Activated CD8-positive, alpha-beta memory T cell treated with anti-CD3 and anti-CD28 coated beads, Interleukin-2, amount 50 U/mL, for 1 hour (primary cell): ENCODE data around the gene MTCL1.

Experiments
- DNase-seq: peaks from one replicate; pipeline ENCODE4 v3.0.0-alpha.2; 2020; ENCODE audit errors: extremely low read depth

MTCL1 gene

DNA sequence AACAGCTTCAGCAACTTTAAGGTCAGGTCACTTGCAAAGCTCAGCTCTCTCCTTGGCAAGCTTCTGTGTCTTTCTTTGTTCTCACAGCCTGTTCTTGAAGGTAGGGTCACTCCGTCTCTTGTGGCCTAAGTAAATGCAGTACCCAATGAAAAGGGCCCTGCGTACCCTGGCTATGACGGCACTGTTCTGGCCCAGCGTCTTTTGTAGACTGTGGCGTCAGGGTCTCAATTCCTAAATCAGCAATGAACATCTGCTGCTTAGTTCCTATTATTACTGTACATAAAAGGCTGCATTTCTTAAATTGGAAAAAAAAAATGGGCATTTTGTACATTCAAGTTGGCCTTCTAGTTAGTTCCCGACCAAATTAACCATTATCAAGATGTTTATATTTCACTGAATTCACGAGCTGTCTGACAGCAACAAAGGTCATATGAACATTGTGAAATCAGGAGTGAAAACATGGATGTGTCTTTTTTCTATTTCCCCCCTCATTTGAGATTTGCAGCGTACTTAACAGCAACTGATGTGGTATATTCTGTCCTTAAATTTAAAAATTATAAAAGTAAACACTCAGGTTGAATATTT lies 17.0 kb upstream of the MTCL1 start:
- no peak for DNase-seq

DNA sequence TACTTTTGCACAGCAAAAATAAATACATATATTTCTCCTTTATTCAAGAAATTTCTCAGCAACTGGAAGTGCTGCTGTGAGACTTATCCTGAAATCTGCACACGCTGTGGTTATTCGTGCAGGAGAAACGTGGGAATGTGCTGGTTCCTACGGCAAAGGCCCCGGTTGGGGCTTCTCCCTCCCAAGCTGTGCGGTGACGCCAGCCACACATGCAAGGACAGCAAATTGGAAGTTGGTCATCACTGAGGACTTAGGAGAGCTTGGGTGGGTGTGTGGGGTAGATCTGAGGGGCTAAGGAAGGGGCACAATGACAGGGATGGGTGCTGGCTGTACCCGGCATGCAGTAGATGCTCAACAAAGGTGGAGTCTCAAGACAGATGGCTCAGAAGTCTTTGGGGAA lies 16.5 kb upstream of the MTCL1 start:
- DNase-seq, result no peak

- DNase-seq, result no peak
Measured at GRCh38 chr18:8689517-8689916, 15.8 kb upstream of the MTCL1 start.

- DNase-seq, result no peak
Measured at GRCh38 chr18:8694891-8695290, 10.5 kb upstream of the MTCL1 start.

DNA sequence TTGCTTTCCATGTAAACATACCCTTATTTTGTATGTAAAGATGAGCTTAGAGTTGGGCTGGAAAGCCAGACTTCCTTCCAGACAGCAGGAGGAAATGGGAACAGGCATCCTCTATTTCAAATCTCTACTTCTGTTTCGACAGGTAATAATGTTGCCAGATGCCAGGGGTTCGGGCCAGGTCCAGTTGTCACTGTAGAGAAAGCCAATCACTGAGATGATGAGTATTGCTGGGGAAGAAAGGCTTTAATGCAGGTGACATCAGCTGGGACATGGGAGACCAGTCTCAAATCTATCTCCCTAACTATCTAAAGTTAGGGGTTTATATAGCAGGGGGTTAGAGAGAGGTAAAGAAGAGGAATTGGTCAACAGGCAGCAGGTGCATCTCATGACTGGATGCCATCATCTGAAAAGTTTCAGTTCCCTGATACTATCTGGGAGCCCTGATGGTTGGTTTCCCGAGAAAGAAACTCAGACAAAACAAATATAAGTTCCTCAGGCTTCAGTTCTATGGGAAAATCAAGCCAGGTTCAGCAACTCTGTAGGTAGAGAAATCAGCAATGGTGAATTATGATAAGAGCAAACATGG lies 9.3 kb upstream of the MTCL1 start:
- DNase-seq, result no peak

GRCh38 chr18:8696749-8697211 lies 8.6 kb upstream of the MTCL1 start:
- DNase-seq, result no peak

- no peak for DNase-seq
Measured at GRCh38 chr18:8699126-8699525, 6.2 kb upstream of the MTCL1 start.

- no peak for DNase-seq
Measured at GRCh38 chr18:8699948-8700347, 5.4 kb upstream of the MTCL1 start.

DNA sequence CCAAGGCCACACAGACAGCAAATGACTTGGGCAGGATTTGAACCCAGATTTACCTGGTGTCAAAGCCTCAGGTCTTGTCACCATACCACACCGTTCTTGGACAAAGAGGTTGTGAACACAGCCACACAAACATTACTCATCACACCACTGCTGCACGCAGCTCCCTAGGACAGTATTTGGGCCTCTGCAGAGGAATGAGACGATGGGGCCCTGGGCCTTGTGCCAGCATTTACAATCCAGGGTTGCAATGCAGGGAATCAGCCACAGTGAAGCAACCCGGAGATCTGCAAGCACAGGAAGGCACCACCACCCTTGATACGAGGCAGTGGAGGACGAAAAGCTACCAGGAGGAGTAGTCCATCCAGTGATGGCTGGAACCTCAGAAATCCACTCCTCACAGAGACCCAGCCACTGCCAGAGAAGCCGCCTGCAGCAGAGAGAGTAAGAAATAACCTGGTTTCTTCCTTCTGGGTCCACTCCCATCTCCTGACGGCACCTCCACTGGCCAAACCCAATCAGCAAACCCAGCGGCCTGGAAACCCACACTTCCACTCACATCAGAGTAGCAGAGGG lies 3.7 kb upstream of the MTCL1 start:
- DNase-seq, result no peak

DNA sequence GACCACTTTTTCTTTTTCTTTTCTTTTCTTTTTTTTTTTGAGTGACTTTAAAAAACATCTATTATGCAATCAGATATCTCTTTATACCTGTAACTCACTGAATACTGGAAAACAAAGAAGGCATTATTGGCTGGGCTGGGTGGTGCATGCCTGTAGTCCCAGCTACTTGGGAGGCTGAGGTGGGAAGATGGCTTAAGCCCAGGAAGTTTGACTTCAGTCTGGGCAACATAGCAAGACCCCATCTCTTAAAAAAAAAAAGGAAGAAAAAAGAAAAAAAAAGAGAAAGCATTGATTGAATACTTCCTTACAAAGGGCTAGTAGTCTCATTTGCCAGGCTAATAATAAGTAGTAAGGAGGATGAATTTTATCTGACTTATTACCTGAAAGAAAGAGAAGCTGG lies 2.7 kb upstream of the MTCL1 start:
- no peak for DNase-seq

- DNase-seq, result no peak
Measured at GRCh38 chr18:8703092-8703709, 2.2 kb upstream of the MTCL1 start.

- DNase-seq, result no peak
Measured at GRCh38 chr18:8703781-8704301, 1.5 kb upstream of the MTCL1 start.

DNA sequence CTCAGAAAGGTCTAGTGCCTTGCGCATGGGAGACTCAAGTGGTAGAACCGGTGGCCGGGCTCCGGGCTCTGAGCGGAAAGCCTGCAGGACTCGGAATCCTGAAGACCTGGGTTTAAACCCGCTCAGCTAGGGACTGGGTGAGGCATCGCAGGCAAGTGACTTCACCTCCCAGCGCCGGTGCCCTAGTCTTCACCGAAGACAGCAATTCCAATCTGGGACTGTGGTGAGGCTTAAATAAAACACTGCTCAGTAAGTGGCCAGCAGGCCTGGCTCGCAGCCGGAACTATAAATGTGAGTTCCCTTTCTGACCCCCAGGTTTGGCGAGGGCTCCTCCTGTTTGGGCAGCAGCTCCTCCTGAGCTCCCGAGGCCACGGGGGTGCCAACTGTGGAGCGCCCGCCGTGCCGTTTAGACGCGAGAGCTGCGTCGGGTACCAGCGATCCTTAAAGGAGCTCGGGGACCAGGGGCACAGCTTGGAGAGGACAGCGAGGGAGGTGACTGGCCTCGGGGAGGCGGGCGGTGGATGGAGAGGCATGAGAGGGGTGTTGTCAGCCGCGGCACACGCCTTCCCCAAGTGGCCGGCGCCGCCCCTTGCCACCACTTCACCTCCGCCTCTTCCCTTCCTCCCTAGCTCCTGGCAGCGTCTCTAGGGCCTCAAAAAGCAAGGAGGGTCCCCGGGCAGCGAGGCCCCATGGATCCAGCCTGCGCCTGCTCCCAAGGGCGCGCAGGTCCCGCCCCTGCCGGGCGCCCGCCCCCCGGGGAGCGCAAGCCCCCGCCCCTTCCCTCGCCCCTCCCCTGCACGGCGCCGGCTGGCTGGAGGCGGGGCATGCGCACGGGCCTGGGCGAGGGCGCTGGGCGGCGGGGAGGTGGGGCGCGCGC lies 757 bp upstream of the MTCL1 start:
- DNase-seq, result peak; percentile 36

DNA sequence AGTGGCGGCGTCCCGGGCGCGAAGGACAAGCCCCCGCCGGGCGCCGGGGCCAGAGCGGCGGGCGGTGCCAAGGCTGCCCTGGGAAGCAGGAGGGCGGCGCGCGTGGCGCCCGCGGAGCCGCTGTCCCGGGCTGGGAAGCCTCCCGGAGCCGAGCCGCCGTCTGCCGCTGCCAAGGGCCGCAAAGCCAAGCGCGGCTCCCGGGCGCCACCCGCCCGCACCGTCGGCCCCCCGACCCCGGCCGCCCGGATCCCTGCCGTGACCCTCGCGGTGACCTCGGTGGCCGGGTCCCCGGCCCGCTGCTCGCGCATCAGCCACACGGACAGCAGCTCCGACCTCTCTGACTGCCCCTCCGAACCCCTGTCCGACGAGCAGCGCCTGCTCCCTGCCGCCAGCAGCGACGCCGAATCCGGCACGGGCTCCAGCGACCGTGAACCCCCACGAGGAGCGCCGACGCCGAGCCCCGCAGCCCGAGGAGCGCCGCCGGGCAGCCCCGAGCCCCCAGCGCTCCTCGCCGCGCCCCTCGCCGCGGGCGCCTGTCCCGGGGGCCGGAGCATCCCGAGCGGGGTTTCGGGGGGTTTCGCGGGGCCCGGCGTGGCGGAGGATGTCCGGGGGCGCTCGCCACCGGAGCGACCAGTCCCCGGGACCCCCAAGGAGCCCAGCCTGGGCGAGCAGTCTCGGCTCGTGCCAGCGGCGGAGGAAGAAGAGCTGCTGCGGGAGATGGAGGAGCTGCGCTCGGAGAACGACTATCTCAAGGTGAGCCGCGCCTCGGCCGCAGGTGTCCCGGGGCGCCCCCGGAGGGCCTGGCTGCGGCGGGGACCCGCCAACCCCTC lies 820 bp downstream of the MTCL1 start:
- DNase-seq, result no peak

DNA sequence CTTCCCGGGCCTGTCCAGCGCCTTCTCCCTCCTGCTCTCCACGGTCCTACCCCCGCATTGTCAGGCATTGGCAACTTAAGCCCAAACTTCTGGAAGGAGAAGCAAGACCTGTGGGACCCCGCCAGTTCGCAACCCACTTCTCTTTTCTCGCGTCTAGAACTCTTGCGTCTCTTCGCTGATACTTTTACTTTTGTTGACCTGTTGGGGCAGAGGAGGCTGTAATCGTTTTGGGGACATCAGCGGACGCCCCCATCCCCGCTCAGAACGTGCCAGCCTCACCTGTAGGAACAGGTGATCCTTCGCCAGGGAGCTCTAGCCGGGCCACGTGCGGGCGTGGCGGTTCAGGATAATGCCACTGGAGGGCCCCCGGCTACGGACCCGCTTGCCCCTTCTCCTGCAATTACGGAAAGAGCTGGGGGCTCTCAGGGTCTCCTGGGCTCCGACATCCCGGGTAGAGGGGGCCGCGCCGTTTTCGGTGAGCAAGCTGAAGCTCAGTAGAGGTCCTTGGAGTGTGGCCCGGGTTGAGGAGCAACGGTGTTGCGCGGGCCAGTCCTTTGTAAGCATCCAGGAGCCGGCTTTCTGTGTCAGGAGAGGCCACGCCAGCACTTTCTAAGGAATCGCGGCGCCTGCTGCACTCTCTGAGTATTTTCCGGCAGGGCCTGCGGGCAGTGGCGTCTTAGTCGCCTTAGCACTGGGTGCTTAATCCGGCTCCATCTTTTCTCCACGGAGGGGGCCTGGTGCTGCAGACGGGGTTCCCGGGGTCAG lies 1.6 kb downstream of the MTCL1 start:
- DNase-seq, result no peak

DNA sequence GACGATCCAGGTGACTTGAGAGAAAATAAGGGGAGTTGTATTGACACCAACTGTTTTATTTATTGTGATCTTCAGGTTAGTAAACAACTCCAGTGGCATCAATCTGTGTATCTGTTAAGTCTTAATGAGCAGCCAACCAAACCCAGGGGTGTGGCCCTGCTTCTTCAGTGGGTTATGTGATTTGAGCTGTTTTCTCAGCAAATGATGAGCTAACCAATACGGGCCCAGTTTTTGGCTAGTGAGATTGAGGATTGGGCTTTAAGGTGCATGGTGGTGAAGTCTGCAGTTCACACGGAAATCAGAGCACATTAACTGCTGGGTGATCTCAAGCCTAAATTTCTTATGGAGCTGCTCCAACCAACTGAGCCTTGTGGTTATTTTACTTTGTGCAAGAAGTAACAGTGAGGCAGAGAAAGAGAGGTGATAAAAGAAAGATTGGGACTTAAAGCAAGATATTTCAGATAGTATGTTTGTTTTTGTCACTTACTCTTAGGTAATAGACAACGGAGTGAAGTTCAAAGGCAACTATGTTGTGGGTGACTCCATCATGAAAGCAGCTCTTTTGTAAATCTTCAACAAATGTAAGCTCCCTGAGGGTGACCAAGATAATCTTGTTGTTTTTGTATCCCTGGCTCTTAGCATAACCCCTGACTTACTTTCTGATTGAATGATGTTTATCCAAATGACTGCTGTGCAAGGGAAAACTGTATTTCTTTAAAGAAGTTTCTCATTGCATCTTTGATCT lies 2.4 kb downstream of the MTCL1 start:
- no peak for DNase-seq

- DNase-seq, result no peak
Measured at GRCh38 chr18:8708670-8709069, 3.3 kb downstream of the MTCL1 start.

DNA sequence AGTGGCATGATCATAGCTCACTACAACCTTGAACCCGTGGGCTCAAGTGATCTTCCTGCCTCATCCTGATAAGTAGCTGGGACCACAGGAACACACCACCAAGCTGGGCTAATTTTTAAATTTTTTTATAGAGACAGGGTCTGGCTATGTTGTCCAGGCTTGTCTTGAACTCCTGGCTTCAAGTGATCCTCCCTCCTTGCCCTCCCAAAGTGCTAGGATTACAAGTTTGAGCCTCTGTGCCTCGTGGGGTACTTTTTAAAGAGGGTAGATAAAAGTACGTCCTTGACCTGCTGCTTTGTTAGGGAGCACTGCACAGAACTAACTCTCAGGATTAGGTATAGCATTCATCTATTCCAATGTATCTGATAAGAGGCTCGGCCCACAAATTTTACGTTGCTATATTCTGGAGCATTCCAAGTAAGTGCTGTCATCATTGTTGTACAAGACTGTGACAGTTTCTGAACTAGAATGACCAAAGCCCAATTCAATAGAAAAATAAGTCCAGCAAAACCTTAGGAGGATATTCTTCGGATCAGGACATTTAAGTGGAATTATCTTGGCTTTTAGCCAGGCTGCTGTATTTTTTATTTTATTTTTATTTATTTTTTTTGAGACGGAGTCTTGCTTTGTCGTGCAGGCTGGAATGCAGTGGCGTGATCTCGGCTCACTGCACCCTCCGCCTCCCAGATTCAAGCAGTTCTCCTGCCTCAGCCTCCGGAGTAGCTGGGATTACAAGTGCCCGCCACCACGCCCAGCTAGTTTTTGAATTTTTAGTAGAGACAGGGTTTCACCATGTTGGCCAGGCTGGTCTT lies 4.1 kb downstream of the MTCL1 start:
- DNase-seq, result no peak

DNA sequence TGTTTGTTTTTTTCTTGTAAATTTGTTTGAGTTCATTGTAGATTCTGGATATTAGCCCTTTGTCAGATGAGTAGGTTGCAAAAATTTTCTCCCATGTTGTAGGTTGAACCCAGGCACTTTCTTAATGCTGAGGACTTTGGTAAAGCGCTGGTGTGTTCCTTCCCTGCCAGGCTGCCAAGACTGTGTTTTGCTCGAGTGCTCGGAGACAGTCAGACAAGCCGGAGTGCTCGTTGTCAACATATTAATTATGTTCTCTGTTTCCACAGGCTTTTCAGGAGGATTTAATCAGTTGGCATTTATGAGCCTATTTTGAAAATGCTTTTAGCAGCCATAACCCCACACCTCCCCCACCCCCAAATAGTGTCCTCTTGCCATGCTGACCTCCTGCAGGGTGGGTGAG lies 6.4 kb downstream of the MTCL1 start:
- DNase-seq, result no peak
